Activated T-helper 2 cell treated with anti-CD3 and anti-CD28 coated beads, Interferon-gamma antibody, Interleukin-2, Interleukin-4, amounts not matched to agents 10 μg/mL and 5 μg/mL and 100 μg/mL, durations not matched to agents 14 hours and 24 hours and 36 hours (primary cell): ENCODE data around the gene ATE1. TPM values are rescaled to one million over a fixed set of nuclear protein-coding genes. Genes with fewer than 3 reads are reported as not detected.

Source experiments
- DNase-seq: peaks from one replicate; pipeline ENCODE4 v3.0.0; 2021; ENCODE audit warnings: low spot score
- H3K27ac Mint-ChIP-seq: one replicate; pipeline ENCODE4 v1.8.0; 2021; ENCODE audit warnings: mixed read lengths
- H3K27me3 Mint-ChIP-seq: one replicate; pipeline ENCODE4 v1.8.0; 2021; ENCODE audit warnings: low read depth, mixed read lengths
- H3K36me3 Mint-ChIP-seq: one replicate; pipeline ENCODE4 v1.8.0; 2021; ENCODE audit warnings: low read depth, mixed read lengths
- H3K4me1 Mint-ChIP-seq: one replicate; pipeline ENCODE4 v1.8.0; 2021; ENCODE audit warnings: low read depth, mixed read lengths
- H3K4me3 Mint-ChIP-seq: one replicate; pipeline ENCODE4 v1.8.0; 2021; ENCODE audit warnings: low read depth, mild to moderate bottlenecking, moderate library complexity, mixed read lengths
- H3K9me3 Mint-ChIP-seq: one replicate; pipeline ENCODE4 v1.8.0; 2021; ENCODE audit warnings: mixed read lengths
- intact Hi-C: fragments of 100-400 bp; cut with micrococcal nuclease; formaldehyde crosslinking; loops from one replicate; pipeline ENCODE4 v1.15.1; 2023
- total RNA-seq: library from RNA; stranded (reverse); gene quantifications from 2 replicates; pipeline ENCODE4 v1.2.3, GENCODE V29; 2022

The ATE1 gene
- total RNA-seq, 1 donor from 2014 or later = 33.6 TPM

DNA sequence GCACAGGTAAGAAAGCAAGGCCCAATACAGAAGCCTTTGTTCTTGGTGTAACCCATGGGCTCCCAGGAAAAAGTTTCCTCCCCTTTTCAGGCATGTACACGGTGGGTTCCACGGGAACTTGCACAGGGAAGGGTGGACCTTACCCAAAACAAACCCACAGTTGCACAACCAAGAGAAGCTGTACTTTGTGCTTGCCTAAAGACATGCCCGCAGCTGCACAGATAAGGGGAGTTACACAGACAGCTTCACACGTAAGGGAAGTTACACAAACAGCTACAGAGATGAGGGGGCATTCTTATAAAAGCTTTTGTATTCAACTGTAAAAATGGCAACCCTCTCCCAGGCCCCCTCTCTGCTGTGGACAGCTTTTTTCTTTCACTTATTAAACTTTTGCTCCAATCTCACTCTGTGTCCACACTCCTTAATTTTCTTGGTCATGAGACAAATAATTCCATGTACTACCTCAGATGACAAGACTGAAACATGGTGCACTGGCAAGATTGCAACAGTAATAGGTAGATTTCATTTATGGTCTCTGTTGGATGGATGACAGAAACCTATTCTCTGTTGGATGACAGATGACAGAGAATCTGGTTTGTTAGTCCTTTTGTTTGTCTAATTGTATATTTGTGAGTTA lies 72.9 kb downstream of the ATE1 start:
- no peak for DNase-seq
- Mint-ChIP-seq H3K36me3 (peaks cover 41% of the 10 kb centered on the region), H3K4me1 (peaks cover 2% of the 10 kb centered on the region), H3K4me3 (no peak overlapping the region), H3K27ac (no peak overlapping the region), H3K9me3 (peaks cover 15% of the 10 kb centered on the region), H3K27me3 (no peaks in the 10 kb centered on the region)
- intact Hi-C loops = no loop called here

DNA sequence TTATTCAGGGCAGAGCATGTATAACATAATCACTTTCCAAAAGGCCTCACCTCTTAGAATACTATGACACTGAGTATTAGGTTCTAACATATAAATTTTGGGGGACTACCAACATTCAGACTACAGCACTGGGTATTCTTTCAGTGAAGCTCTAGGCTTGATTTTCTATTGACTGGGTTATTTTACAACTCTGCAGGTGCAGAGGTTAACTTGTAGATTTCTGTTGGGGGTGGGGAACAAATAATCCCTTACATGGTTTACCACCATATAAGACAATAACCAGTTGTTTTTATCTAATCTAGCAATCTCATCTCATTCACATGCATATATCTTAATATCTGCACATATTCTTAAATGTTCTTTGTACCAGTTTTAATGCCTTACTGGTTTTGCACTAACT lies 73.9 kb downstream of the ATE1 start:
- Mint-ChIP-seq H3K4me1 (peaks cover 2% of the 10 kb centered on the region), H3K27me3 (no peaks in the 10 kb centered on the region), H3K9me3 (peaks cover 15% of the 10 kb centered on the region), H3K27ac (no peak overlapping the region), H3K36me3 (peaks cover 49% of the 10 kb centered on the region), H3K4me3 (no peak overlapping the region)
- no peak for DNase-seq
- intact Hi-C loops = no loop called here

DNA sequence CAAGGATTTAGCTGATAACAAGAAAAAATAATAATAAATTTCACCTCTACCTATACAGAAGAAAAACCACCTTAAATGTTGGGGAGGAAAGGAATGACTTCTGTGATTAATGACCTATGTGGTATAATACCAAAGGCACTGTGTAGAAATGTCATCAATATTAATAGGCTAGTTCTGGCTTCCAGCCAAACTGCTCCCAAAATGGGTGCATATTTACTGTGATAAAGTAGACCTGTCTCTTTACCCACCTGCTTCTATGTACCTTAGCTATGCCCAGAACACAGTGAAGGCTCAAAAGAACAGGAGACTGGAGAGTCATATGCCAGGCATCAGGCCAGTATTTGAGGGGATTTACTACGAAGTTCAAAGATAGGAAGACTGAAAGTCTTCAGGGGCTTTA lies 76.0 kb downstream of the ATE1 start:
- peaks cover 2% of the 10 kb centered on the region for H3K4me1 Mint-ChIP-seq
- H3K4me3 Mint-ChIP-seq = no peak overlapping the region
- H3K36me3 Mint-ChIP-seq = peaks cover 41% of the 10 kb centered on the region
- no peak overlapping the region for H3K27ac Mint-ChIP-seq
- H3K27me3 Mint-ChIP-seq = no peaks in the 10 kb centered on the region
- intact Hi-C loops = no loop called here
- H3K9me3 Mint-ChIP-seq = peaks cover 8% of the 10 kb centered on the region
- DNase-seq = no peak

DNA sequence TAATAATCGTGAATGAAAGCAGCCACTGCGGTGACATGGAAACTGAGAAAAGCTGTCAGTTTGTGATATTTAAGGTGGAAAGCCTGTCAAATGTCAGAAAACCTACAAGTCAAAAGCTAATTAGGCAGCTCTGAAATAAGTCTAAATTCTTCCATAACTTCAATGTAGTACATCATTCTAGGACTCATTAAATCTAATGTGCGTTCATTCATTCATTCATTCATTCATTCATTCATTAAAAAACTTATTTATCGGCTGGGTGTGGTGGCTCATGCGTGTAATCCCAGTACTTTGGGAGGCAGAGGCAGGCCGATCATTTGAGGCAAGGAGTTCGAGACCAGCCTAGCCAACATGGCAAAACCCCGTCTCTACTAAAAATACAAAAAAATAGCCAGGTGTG lies 79.7 kb downstream of the ATE1 start:
- no peak for DNase-seq
- intact Hi-C loops = no loop called here
- Mint-ChIP-seq H3K4me3 (no peak overlapping the region), H3K4me1 (peaks cover 6% of the 10 kb centered on the region), H3K27me3 (no peaks in the 10 kb centered on the region), H3K36me3 (peaks cover 50% of the 10 kb centered on the region), H3K27ac (no peak overlapping the region), H3K9me3 (peaks cover 19% of the 10 kb centered on the region)

DNA sequence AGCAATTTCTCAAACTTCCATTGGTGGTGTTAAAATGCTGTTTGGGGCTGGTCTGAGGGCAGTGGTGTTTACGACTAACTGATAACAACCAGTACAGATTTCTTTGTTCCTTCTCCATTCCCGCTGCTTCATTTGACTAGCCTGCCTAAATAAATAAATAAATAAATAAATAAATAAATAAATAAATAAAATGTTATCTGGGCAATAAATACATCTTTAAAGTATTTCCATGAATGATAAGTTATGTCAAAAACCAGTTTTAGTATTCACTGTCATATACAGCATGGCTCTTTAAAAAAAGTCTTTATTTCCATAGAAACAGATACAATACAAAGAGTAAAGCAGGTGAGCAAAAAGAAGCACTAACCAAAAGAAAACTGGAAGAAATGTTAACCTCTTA lies 81.3 kb downstream of the ATE1 start:
- no peak overlapping the region for H3K27ac Mint-ChIP-seq
- H3K4me1 Mint-ChIP-seq = peaks cover 6% of the 10 kb centered on the region
- intact Hi-C loops = no loop called here
- H3K36me3 Mint-ChIP-seq = peaks cover 53% of the 10 kb centered on the region
- H3K9me3 Mint-ChIP-seq = peaks cover 19% of the 10 kb centered on the region
- DNase-seq = no peak
- no peaks in the 10 kb centered on the region for H3K27me3 Mint-ChIP-seq
- H3K4me3 Mint-ChIP-seq = no peak overlapping the region

DNA sequence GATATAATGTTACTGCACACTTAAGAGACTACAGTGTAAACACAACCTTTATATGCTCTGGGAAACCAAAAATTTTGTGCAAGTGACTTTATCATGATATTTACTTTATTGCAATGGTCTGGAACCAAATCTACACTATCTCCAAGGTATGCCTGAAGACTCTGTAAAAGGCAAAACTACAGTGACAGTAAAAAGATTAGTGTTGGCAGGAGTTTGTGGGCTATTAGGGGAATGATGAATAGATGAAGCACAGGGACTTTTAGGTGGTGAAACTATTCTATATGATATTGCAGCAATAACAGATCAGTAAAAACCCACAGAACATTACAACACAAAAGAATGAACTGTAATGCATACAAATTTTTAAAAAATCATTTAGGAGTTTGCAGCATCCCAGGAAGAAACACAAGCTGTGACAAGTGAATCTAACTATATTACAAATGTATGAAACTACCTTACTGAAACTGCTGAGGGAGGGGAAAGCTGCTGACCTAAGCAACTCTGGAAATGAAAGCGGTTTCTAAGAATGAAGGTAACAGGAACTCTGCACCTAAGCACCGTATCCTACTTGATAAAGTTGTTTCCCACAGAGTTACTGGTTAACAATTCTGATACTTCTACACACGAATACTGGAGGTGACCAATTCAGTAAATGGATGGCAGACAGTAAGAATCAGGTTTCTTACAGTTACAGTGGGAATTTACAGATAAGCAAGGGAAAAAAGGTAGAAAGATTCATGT lies 82.6 kb downstream of the ATE1 start:
- H3K27me3 Mint-ChIP-seq = no peaks in the 10 kb centered on the region
- DNase-seq = no peak
- peaks cover 19% of the 10 kb centered on the region for H3K9me3 Mint-ChIP-seq
- peaks cover 6% of the 10 kb centered on the region for H3K4me1 Mint-ChIP-seq
- H3K27ac Mint-ChIP-seq = no peak overlapping the region
- intact Hi-C loops = loop anchor here (1.0 kb wide), 1 partner anchor 91 kb away; no protein-coding TSS in a partner anchor
- H3K4me3 Mint-ChIP-seq = no peak overlapping the region
- H3K36me3 Mint-ChIP-seq = peaks cover 50% of the 10 kb centered on the region

DNA sequence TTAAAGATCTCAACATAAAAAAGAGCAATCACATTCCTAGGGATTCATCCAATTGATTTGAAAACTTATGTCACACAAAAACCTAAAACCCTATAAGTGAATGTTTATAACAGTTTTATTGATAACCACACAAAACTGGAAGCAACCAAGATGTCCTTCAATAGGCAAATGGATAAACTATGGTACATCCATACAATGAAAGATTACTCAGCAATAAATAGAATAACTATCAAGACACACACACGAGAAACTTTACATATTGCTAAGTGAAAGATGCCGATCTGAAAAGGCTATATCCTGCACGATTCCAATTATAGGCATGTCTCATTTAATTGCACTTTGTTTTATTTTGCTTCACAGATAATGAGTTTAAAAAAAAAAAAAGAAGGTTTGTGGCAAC lies 83.3 kb downstream of the ATE1 start:
- no peak for DNase-seq
- H3K4me1 Mint-ChIP-seq = peaks cover 6% of the 10 kb centered on the region
- intact Hi-C loops = no loop called here
- H3K27me3 Mint-ChIP-seq = no peaks in the 10 kb centered on the region
- H3K36me3 Mint-ChIP-seq = peaks cover 44% of the 10 kb centered on the region
- H3K9me3 Mint-ChIP-seq = peaks cover 19% of the 10 kb centered on the region
- H3K27ac Mint-ChIP-seq = no peak overlapping the region
- no peak overlapping the region for H3K4me3 Mint-ChIP-seq

DNA sequence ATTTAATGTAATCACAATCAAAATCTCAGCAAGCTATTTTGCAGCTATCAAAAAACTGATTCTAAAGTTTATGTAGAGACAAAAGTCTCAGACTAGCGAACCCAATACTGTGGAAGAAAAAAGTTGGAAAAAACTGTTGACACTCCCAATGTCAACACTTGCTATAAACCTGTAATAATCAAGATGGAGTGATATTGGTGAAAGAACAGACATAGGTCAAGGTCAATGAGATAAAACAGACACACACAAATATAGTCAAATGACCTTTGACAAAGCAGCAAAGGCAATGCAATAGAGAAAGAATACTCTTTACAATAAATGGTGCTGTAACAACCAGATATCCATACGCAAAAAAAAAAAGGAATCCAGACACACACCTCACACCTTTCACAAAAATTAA lies 84.5 kb downstream of the ATE1 start:
- intact Hi-C loops = no loop called here
- DNase-seq = no peak
- Mint-ChIP-seq H3K27me3 (no peaks in the 10 kb centered on the region), H3K9me3 (peaks cover 19% of the 10 kb centered on the region), H3K36me3 (peaks cover 39% of the 10 kb centered on the region), H3K4me3 (no peak overlapping the region), H3K27ac (no peak overlapping the region), H3K4me1 (peaks cover 8% of the 10 kb centered on the region)

DNA sequence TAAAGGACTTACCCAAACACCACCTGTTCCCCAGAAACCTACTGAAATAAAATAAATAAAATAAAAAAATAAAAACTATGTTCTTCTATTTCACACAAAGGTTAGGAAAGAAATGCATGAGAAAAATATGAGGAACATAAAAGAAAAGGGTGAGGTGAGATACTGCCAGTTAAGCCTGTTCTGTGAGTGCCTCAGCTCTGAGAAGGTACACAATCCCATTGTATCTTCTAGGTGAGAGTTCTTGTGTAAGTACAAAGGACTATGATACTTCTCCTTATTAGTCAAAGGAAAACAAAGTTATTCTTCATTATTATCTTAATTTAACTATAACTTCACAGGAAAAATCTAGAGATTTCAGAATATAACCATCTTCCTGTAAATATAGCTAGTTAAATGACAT lies 86.0 kb downstream of the ATE1 start:
- H3K4me3 Mint-ChIP-seq = no peak overlapping the region
- H3K27ac Mint-ChIP-seq = no peak overlapping the region
- DNase-seq = no peak
- H3K36me3 Mint-ChIP-seq = peaks cover 34% of the 10 kb centered on the region
- intact Hi-C loops = no loop called here
- peaks cover 8% of the 10 kb centered on the region for H3K4me1 Mint-ChIP-seq
- peaks cover 18% of the 10 kb centered on the region for H3K9me3 Mint-ChIP-seq
- H3K27me3 Mint-ChIP-seq = no peaks in the 10 kb centered on the region

DNA sequence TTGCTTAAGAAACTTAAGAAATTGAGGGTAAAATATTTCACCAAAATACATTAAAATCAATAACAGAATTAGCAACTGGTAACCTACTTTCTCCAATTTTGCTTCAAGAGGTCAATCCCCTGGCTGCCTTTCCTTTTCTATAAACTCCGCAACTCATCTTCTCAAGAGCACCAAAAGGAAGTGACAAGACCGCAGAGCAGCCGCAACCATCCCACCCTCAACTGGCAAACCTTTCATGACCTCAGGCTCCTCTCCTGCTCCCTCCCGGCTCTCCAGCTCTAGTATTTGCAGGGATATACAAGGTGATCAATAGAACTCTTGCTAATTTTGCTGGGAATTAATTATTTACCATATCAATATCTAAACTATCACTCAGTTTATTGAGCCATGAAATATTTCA lies 88.9 kb downstream of the ATE1 start:
- peaks cover 14% of the 10 kb centered on the region for H3K36me3 Mint-ChIP-seq
- no peak overlapping the region for H3K4me3 Mint-ChIP-seq
- H3K27me3 Mint-ChIP-seq = no peaks in the 10 kb centered on the region
- H3K4me1 Mint-ChIP-seq = peaks cover 3% of the 10 kb centered on the region
- no peak overlapping the region for H3K27ac Mint-ChIP-seq
- H3K9me3 Mint-ChIP-seq = no peaks in the 10 kb centered on the region
- intact Hi-C loops = no loop called here
- DNase-seq = no peak

DNA sequence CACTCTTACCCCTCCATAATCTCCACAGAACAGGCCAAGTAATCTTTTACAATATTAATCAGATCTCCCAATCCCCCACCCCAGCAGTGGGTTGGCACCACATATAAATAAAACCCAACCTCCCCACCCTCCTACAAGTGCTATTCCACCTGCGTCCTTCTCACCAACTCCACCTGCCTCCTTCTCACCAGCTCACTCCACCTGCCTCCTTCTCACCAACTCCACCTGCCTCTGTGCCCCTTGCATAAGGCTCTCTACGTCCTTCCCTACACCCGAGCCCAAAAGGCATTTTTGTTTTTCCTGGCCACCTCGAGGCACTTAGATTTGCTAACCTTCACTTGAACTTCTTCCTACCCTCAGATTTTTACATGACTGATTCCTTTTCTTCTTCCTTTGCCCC lies 89.7 kb downstream of the ATE1 start:
- H3K4me3 Mint-ChIP-seq = no peak overlapping the region
- peaks cover 3% of the 10 kb centered on the region for H3K4me1 Mint-ChIP-seq
- H3K9me3 Mint-ChIP-seq = no peaks in the 10 kb centered on the region
- peaks cover 13% of the 10 kb centered on the region for H3K36me3 Mint-ChIP-seq
- DNase-seq = no peak
- no peaks in the 10 kb centered on the region for H3K27me3 Mint-ChIP-seq
- intact Hi-C loops = no loop called here
- no peak overlapping the region for H3K27ac Mint-ChIP-seq

DNA sequence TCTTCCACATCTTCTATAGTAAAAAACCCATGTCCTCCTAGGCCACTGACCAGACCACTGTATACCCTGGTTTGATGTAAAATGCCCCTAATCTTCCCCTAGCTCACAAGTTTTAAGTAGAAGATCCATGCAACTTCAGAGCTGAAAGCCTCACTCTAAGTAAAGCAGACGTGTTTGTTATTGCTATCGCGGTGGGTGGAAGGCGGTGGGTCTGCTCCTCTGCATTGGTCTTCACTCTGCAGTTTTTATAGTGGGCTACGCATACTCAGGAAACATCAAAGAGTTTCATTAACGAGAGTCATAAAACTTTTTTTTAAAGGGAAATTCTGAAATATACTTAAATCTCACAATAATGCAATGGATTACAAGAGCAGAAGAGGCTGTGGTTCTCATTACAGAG lies 91.7 kb downstream of the ATE1 start:
- H3K27ac Mint-ChIP-seq = no peak overlapping the region
- no peak overlapping the region for H3K4me3 Mint-ChIP-seq
- H3K9me3 Mint-ChIP-seq = no peaks in the 10 kb centered on the region
- no peaks in the 10 kb centered on the region for H3K27me3 Mint-ChIP-seq
- intact Hi-C loops = no loop called here
- no peak for DNase-seq
- peaks cover 12% of the 10 kb centered on the region for H3K36me3 Mint-ChIP-seq
- peaks cover 3% of the 10 kb centered on the region for H3K4me1 Mint-ChIP-seq

DNA sequence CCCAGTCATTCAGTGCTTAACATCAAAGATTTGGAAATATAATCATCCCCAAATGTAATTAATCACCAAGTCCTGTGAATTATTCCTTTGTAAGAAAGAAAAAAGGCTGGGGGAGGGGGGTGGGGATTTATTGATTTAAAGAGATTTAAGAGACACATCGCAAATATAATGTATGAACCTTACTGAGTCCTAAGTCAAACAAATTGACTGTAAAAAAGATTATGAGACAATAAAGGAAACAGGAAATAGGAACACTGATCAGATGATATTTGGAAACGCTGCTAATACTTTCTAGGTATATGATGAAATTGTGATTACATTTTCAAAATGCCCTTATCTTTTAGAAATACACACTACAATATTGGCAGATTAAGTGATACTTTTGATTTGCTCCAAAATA lies 92.5 kb downstream of the ATE1 start:
- Mint-ChIP-seq H3K27ac (no peak overlapping the region), H3K4me3 (no peak overlapping the region), H3K4me1 (peaks cover 3% of the 10 kb centered on the region), H3K36me3 (peaks cover 13% of the 10 kb centered on the region), H3K27me3 (no peaks in the 10 kb centered on the region), H3K9me3 (no peaks in the 10 kb centered on the region)
- intact Hi-C loops = no loop called here
- no peak for DNase-seq
